Measurements from ENCODE around the gene MRPL41.
"Not testable (repeated sequence)": the region's sequence is repeated elsewhere in the genome, so short reads cannot be mapped to it uniquely, and the experiment has no call there.

Gene MRPL41

DNA sequence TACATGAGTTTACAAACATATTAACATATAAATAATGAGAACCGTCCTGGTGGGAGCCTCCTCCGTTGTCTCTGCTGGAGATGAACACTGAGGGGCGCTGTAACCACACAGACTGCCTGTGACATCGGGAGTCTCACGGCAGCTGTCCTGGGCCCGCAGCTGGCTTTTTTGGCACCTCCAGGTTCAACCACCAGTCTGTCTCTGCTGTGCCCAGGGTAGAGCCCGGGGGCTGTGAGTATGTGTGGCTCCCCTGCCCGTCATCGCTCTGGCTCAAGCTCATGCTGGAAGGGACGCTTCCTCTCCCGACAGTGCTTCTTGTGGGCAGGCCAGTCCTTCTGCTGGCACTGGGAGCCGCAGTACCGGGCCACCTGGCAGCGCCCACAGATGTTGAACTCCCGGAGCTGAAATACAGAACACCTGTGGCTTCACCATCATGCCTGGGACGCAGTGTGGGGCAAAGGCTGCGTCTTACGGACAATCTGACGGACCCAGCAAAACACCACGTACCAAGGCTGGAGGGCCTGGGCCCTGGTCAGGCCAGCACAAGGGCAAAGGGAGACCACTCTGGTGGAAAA lies 30.7 kb downstream of the MRPL41 start:
- no peak for DNase-seq

DNA sequence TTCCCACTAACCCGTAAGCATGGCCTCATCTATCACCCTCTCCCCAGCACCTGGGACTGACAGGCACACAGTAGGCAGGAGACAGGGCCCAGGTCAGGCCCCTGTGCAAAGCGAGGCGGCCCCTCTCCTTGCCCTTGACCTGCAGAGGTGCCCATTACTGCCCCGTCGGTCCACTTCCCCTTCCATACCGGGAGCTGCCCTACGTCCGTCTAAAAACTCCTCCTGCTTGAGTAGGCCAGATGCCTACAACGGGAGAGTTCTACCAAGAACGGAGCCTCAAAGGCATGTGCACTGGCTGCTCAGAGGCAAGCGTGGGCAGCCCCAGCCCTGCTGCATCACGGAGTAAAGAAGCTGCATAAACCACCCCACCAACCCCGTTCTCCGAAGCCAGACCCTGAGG lies 31.7 kb downstream of the MRPL41 start:
- DNase-seq = no peak

DNA sequence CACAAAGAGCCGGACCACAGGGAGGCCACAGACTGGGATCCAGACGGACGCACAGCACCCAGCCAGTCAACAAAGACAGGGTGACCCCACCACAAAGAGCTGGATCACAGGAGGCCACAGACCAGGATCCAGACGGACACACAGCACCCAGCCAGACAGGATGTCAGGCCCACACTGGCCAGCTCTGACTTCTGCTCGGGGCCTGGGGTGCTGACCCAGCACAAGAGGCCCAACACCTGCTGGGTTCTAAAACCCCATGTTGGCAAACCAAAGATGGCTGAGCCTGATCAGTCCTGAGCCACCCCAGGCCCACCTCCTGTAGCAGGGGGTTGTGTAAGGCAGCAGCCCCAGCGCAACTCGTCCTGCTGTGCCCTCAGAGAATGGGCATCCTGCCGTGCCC lies 32.3 kb downstream of the MRPL41 start:
- DNase-seq = no peak

DNA sequence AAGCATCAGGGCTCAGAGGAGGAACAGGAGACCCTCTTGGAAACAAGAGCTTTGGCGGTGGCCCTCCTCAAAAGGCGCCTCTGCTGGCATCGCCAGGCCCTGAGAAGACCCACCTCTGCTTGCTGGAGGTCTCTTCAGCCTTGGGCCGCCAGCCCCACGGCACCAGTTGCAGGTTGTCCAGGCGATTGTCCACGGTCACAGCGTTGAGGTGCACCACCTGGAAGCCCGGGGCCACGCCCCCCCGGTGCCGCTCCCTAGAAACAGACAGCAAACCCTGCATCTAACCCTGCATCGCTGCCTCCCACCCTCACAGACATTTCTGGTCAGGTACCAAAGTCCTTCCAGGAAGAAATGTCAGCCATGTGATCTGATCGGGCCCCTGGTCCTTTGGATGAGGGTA lies 35.2 kb downstream of the MRPL41 start:
- no peak for DNase-seq

DNA sequence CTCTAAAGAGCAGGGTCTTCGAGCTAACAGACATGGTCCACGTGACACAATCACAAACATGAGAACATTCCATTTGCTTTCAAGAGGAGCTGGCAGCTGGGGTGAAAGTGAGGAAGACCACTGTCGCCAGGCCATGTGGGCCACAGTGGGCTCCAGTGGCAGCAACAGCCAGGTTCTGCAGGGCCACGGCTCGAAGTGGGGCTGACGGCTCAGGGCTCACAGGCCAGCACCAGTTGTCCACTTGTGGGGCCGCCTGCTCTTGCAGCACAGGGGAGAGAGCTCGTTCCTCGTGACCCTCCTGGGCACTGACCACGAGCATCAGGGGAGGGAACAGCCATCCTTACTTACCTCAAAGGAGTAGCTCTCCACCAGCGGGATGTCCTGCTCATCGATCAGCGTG lies 36.6 kb downstream of the MRPL41 start:
- no peak for DNase-seq

DNA sequence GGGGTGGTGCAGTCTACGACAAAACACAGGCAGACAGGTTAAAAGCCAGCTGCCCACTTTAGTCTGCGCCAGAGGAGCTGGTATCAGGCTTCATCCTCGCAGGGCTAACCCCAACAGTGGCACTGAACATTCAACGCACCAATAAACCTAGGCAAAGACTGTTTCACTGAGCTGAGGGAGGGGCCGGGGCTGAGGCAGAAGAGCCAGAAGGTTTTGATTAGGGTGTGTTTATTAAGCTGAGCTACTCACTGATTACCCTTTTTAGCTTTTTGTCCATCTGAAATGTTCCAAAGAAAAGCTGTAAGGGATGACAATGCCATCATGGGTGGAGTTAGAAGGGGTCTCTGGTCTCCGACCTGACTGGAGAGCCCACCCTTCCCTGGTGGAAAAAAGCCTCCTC lies 37.2 kb downstream of the MRPL41 start:
- DNase-seq = no peak

DNA sequence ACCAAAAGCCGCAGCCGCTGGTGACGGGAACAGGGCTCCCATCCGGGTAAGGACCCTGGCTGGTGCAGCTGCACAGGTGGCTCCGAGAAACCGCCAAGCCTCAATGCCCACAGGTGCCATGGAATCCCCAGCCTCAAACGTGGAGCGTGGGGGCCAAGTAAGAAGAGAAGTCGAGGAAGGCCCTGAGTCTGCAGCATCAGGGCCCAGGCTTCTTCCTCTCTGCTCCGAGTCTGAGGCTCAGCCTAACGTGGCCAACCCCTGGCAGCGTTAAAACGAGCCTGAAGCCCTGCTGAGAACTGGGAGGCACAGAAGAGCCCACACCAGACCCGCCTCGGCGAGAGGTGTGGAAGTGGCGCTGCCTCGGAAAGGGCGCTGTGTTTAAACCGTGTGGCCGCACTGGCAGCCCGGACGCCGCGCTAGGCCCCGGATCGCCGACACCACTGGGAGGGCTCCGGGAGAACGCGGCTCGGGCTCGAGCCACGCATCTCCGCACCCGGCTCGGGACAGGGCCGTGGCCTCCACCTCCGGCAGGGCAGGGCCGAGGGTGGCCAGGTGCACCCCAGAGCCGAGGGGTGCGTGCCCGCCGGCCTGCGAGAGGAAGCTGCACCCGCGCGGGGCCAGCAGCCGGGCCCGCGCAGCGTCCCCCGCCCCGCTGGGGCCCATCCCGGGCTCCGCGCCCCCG lies 37.9 kb downstream of the MRPL41 start:
- peak; percentile 50 for DNase-seq

DNA sequence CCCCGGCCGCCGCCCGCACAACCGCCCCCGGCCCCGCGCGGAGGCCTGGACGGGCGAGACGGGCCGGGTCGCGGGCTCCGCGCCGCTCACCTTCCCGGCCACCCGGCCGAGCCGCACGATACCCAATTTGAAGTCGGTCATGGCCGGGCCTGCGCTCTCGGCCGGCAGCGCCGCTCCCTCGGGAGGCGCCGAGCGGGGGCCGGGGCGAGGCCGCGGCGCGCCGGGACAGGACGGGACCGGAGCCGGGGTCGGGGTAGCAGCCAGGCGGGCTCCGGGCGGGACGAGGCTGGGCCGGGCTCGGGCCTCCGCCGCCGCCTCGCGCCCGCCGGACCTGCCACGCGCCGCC lies 38.4 kb downstream of the MRPL41 start:
- no peak for DNase-seq

DNA sequence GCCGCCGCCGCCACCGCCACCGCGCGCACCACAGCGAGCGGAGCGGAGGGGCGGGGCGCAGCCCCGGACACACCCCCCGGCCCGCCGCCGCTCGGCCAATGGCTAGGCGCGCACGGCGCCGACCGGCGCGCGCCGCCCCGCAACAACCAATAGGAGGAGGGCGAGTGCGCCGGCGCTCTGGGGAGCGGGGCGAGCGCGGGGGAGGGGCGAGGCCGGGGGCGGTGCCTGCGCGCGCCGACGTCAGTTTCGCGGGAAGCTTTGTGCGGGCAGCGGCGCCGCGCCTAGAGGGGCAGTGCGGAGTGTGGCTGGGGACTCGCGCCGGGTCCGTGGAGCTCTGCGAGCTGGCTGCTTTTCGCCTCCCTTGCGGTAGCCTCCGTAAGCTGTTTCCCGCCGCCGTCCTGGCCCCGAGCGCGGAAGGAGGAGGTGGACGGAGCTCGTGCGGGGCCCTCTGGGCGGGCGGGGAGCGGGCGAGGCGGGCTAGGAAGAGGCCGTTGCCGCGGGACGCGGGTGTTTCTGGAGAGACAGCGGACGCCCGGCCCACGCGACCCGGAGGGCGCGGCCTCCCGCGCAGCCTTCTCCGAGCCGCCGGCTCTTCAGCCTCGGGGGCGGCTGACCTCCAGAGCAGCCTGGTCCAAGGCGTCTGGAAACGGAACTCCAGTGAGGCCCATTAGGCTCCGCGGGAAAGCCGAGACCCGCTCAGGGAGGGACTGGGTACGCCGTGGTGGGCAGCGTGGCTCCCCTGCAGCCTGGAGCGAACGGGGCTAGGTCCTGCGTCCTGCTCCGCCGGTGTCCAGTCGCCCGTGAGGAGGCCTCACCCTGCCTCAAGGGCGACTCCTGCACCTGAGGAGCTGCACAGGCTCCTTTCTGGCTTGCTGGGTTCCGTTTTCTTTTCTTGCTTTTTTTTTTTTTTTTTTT lies 39.0 kb downstream of the MRPL41 start, which contains the start of gene ZMYND19:
Gene ZMYND19 (minus strand): TSS at position 44 of the 915 bp plus-strand sequence. CDS start 249 bp downstream, outside the sequence.
- peak; percentile 89 for DNase-seq

DNA sequence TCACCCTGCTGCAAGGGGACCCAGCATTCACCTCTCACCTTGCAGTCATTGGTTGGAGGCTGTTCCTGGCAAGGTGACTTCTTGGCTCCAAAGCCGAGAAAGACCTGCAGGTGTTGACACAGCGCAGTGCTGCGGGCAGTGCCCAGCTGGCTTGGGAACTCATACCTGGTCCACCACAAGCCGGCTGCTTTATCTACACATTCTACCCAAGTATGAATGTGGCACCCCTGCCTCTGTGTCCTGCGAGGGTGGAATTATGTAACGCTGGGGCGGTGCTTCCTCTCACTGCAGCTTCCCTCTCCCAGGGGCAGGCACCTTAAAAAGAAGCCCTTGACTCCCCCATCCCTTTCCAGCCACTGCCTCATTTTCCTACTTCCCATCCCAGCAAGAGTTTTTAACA lies 41.1 kb downstream of the MRPL41 start:
- no peak for DNase-seq

DNA sequence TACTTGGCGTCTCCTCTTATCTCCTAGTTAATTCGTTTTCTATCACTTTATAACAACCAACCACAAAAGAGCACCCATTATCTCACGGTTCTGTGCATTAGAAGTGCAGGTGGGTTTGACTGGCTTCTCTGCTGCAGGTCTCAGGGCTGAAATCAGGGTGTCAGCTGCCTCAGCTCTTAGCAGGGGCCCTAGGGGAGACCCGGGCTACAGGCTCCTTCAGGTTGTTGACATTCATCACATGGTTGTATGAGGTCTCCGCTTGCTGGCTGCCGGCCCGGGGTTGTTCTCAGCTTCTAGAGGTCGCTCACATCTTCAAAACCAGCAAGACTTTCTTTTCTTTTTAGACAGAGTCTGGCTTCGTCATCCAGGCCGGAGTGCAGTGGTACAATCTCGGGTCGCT lies 41.5 kb downstream of the MRPL41 start:
- DNase-seq = no peak

DNA sequence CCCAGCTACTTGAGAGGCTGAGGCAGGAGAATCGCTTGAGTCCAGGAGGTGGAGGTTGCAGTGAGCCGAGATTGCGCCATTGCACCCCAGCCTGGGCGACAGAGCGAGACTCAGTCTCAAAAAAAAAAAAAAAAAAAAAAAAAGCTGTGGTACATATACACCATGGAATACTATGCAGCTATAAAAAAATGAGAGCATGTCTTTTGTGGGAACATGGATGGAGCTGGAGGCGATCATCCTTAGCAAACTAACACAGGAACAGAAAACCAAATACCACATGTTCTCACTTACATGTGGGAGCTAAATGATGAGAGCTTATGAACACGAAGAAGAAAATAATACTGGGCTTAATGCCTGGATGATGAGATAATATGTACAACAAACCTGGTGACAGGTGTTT lies 44.9 kb downstream of the MRPL41 start:
- DNase-seq = not testable (repeated sequence)

DNA sequence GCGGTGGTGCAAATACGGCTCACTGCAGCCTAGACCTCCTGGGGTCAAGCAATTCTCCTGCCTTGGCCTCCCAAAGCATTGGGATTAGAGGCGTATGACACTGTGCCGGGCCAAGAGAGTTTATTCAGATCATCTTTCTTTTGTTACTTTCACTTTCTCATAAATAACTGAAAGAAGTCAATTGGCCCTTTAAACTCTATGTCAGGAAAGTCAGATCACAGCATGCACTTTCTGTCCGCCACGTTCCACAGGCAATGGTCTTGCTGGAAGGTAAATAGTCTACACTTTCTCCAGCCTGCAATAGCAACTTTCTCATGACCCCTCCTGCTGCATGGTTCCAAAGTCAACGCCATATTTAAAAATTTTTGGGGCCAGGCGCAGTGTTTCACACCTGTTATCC lies 47.3 kb downstream of the MRPL41 start:
- no peak for DNase-seq
